ENCODE results near the gene NPTN.

DNA sequence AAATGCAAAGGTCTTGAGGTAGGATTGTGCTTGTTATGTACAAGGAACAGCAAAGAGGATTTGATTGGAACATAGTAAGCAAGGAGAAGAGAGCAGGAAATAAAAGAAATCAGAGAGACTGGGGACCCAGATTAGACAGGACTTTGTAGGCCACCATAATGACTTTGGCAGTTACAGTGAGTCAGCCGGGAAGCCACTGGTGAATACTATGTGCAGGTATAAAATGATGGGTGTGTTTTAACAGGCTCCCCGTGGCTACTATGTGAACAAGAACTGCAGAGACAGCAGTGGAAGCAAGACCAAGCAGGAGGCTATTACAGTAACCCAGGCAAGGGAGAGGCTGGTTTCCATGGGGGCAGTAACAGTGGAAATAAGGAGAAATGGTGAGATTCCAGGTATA lies 55.2 kb downstream of the NPTN start:
- TF ChIP-seq, protein P1, sequence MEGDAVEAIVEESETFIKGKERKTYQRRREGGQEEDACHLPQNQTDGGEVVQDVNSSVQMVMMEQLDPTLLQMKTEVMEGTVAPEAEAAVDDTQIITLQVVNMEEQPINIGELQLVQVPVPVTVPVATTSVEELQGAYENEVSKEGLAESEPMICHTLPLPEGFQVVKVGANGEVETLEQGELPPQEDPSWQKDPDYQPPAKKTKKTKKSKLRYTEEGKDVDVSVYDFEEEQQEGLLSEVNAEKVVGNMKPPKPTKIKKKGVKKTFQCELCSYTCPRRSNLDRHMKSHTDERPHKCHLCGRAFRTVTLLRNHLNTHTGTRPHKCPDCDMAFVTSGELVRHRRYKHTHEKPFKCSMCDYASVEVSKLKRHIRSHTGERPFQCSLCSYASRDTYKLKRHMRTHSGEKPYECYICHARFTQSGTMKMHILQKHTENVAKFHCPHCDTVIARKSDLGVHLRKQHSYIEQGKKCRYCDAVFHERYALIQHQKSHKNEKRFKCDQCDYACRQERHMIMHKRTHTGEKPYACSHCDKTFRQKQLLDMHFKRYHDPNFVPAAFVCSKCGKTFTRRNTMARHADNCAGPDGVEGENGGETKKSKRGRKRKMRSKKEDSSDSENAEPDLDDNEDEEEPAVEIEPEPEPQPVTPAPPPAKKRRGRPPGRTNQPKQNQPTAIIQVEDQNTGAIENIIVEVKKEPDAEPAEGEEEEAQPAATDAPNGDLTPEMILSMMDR (IDR thresholded peaks at IDR 0.05): no peak
- no peak for TF ChIP-seq POLR2A (IDR thresholded peaks at IDR 0.05)

Measured in vagina (tissue), 2 donors.